ENCODE results near the gene IL27RA. TPM values are rescaled to one million over a fixed set of nuclear protein-coding genes. Genes with fewer than 3 reads are reported as not detected.
"Not testable (repeated sequence)": the region's sequence is repeated elsewhere in the genome, so short reads cannot be mapped to it uniquely, and the experiment has no call there.

IL27RA gene
- total RNA-seq, 1 donor from 2014 or later: 5.3 TPM

GRCh38 chr19:13996928-13997630 lies 34.5 kb upstream of the IL27RA start:
- no peak for DNase-seq
- intact Hi-C loops (cut with DNase I): no loop called here

GRCh38 chr19:13997631-13997962 lies 34.0 kb upstream of the IL27RA start:
- intact Hi-C loops (cut with DNase I): no loop called here
- DNase-seq: no peak
- ATAC-seq (ENCODE audit: poor library complexity): no peak

More at GRCh38 chr19:13996928-13997630, 34.5 kb upstream of the IL27RA start:
- ATAC-seq (ENCODE audit: poor library complexity): no peak

- no peak for DNase-seq
- no peak for ATAC-seq (ENCODE audit: poor library complexity)
- intact Hi-C loops (cut with DNase I): no loop called here
These were observed 33.1 kb upstream of the IL27RA start for GRCh38 chr19:13998426-13998825.

GRCh38 chr19:13999085-13999484 lies 32.5 kb upstream of the IL27RA start:
- intact Hi-C loops (cut with DNase I): no loop called here
- ATAC-seq (ENCODE audit: poor library complexity): no peak

GRCh38 chr19:14000691-14001375 lies 30.7 kb upstream of the IL27RA start:
- no peak for ATAC-seq (ENCODE audit: poor library complexity)
- no peak for DNase-seq
- intact Hi-C loops (cut with DNase I): no loop called here

More at GRCh38 chr19:13999085-13999484, 32.5 kb upstream of the IL27RA start:
- DNase-seq: no peak

GRCh38 chr19:14002571-14003250 lies 28.9 kb upstream of the IL27RA start:
- ATAC-seq (ENCODE audit: poor library complexity): no peak
- DNase-seq: no peak
- intact Hi-C loops (cut with DNase I): no loop called here

GRCh38 chr19:14003251-14004055 lies 28.1 kb upstream of the IL27RA start:
- DNase-seq (no peak), ATAC-seq (ENCODE audit: poor library complexity) (no peak)
- intact Hi-C loops (cut with DNase I): no loop called here

- peak; percentile 13 for ATAC-seq (ENCODE audit: poor library complexity)
- intact Hi-C loops (cut with DNase I): no loop called here
- DNase-seq: peak; percentile 75
These were observed 26.8 kb upstream of the IL27RA start for GRCh38 chr19:14004619-14005348.

- ATAC-seq (ENCODE audit: poor library complexity) (peak; percentile 69), DNase-seq (peak; percentile 95)
- intact Hi-C loops (cut with DNase I): no loop called here
These were observed 26.0 kb upstream of the IL27RA start for GRCh38 chr19:14005349-14006084.

- DNase-seq (peak; percentile 100), ATAC-seq (ENCODE audit: poor library complexity) (peak; percentile 88)
- intact Hi-C loops (cut with DNase I): no loop called here
These were observed 25.3 kb upstream of the IL27RA start, which contains the start of gene RFX1 for GRCh38 chr19:14006085-14006765. Gene RFX1 (minus strand): TSS chr19:14006320. CDS start chr19:13993843, 12,477 bp downstream.

GRCh38 chr19:14006766-14007562 lies 24.6 kb upstream of the IL27RA start:
- DNase-seq (peak; percentile 93), ATAC-seq (ENCODE audit: poor library complexity) (peak; percentile 59)
- intact Hi-C loops (cut with DNase I): no loop called here

GRCh38 chr19:14012378-14012915 lies 19.1 kb upstream of the IL27RA start:
- intact Hi-C loops (cut with DNase I): no loop called here
- ATAC-seq (ENCODE audit: poor library complexity) (no peak), DNase-seq (no peak)

GRCh38 chr19:14015524-14016035 lies 16.0 kb upstream of the IL27RA start:
- no peak for DNase-seq
- ATAC-seq (ENCODE audit: poor library complexity): no peak
- intact Hi-C loops (cut with DNase I): no loop called here

- intact Hi-C loops (cut with DNase I): no loop called here
- ATAC-seq (ENCODE audit: poor library complexity): no peak
- no peak for DNase-seq
These were observed 12.5 kb upstream of the IL27RA start for GRCh38 chr19:14019100-14019499.

- ATAC-seq (ENCODE audit: poor library complexity); intact Hi-C loops (cut with DNase I); DNase-seq: not testable (repeated sequence)
These were observed 11.8 kb upstream of the IL27RA start for GRCh38 chr19:14019739-14020138.

- ATAC-seq (ENCODE audit: poor library complexity) (no peak), DNase-seq (no peak)
- intact Hi-C loops (cut with DNase I): no loop called here
These were observed 10.1 kb upstream of the IL27RA start for GRCh38 chr19:14021474-14021873.
